GM18519 (cell line): Measurements from ENCODE around the gene SFPQ.
"Not testable (repeated sequence)": the region's sequence is repeated elsewhere in the genome, so short reads cannot be mapped to it uniquely, and the experiment has no call there.

Experiments used
- ATAC-seq: cut with Tn5 transposase; IDR thresholded peaks from one replicate; pipeline ENCODE4 v1.9.1; 2021; ENCODE audit warnings: mild to moderate bottlenecking, moderate library complexity; ENCODE audit not compliant: unreplicated experiment, low FRiP score

The SFPQ gene, protein sequence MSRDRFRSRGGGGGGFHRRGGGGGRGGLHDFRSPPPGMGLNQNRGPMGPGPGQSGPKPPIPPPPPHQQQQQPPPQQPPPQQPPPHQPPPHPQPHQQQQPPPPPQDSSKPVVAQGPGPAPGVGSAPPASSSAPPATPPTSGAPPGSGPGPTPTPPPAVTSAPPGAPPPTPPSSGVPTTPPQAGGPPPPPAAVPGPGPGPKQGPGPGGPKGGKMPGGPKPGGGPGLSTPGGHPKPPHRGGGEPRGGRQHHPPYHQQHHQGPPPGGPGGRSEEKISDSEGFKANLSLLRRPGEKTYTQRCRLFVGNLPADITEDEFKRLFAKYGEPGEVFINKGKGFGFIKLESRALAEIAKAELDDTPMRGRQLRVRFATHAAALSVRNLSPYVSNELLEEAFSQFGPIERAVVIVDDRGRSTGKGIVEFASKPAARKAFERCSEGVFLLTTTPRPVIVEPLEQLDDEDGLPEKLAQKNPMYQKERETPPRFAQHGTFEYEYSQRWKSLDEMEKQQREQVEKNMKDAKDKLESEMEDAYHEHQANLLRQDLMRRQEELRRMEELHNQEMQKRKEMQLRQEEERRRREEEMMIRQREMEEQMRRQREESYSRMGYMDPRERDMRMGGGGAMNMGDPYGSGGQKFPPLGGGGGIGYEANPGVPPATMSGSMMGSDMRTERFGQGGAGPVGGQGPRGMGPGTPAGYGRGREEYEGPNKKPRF

GRCh38 chr1:35192853-35193664 lies at the start of gene SFPQ:
SFPQ (minus strand) TSS chr1:35193145; CDS start chr1:35193049, 96 bp downstream.
- ATAC-seq, result peak; percentile 88

DNA sequence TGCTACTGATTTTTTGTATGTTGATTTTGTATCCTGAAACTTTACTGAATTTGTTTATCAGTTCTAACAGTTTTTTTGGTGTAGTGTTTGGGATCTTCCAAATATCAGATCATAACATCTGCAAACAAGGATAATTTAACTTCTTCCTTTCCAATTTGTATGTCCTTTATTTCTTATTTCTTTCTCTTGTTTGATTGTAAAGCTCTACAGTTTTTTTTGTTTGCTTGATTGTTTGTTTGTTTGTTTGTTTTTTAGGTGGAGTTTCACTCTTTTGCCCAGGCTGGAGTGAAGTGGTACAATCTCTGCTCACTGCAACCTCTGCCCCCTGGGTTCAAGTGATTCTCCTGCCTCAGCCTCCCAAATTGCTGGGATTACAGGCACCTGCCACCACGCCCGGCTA lies 43.8 kb upstream of the SFPQ start:
- ATAC-seq, result not testable (repeated sequence)

DNA sequence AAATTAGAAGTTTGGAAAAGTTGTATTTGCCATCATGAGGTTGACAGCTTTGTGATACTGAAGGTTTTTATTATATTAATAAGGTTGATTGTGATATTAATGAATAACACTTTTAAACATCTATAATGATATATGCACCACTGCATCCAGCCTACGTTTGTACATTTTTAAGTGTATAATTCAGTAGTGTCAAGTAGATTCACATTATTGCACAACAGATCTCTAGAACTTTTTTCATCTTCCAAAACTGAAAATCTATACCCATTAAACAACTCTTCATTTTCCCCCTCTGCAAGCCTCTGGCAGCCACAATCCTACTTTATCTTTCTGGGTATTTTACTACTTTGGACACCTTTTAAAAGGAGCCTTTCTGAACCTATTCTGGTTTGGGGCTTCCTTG lies 38.3 kb upstream of the SFPQ start:
- no peak for ATAC-seq

GRCh38 chr1:35229587-35230360 lies 36.8 kb upstream of the SFPQ start:
- ATAC-seq, result no peak

DNA sequence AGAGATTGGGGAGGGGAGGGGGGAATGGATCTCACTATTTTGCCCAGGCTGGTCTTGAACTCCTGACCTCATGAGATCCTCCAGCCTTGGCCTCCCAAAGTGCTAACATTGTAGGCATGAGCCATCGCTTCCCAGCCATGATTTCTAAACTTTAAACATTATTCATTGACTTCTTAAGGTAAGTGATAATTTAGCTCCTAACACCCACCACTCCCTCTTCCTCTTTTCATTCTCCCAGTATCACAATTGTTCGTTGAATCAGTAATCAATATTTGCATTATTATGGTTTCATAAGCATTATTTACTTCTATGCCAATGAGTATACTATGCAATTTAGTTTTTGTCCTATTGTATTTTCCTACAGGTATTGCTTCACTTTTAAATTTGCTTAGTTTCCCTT lies 33.6 kb upstream of the SFPQ start:
- ATAC-seq, result no peak

GRCh38 chr1:35223084-35223630 lies 30.2 kb upstream of the SFPQ start:
- ATAC-seq, result no peak

GRCh38 chr1:35222322-35223083 lies 29.6 kb upstream of the SFPQ start:
- no peak for ATAC-seq

DNA sequence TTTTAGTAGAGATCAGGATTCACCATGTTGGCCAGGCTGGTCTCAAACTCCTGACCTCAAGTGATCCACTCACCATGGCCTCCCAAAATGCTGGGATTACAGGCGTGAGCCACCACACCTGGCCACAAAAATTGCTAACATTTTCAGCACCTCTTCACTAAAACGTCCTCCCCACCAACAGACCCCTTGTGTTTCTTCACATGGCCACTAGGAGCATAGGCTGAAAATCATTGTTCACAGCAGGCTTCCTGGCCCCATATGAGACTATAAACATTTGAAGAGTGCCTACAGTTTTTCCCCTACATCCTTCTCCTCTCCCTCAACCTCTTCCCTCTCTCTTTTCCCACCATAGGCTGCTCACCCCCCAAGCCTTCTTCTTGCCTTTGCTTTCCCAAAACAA lies 28.0 kb upstream of the SFPQ start:
- no peak for ATAC-seq

DNA sequence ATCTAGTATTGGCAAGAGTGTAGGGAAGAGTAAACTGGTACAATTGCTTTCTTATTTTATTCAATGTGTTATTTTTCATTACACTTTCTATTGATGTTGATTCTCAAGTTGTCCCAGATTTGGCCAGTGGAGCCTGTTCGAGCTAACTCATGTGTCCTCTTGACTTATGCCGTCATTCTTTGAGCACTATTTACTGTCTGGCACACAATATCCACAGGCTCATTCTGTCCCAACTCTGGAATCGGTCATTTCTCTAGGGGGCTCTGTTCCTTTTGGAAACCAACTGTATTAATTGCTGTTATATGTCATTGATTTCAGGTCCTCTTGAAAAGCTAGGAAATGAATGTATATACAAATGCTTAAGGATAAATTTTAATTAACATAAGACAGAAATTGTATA lies 22.4 kb upstream of the SFPQ start:
- ATAC-seq, result no peak

DNA sequence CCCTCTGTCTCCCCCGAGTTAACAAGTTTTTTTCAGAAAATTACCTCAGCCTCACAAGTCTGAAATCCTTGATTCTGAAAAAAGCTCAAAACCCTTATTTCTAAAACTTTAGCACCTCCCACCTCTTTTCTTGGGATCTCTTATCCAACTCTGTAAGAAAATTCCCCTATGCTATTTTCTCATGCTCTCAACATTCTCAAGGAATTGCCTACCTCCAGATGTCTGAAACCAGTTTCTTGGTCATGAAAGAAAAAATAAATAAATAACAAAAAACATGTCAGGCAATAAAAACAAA lies 18.1 kb upstream of the SFPQ start:
- no peak for ATAC-seq

DNA sequence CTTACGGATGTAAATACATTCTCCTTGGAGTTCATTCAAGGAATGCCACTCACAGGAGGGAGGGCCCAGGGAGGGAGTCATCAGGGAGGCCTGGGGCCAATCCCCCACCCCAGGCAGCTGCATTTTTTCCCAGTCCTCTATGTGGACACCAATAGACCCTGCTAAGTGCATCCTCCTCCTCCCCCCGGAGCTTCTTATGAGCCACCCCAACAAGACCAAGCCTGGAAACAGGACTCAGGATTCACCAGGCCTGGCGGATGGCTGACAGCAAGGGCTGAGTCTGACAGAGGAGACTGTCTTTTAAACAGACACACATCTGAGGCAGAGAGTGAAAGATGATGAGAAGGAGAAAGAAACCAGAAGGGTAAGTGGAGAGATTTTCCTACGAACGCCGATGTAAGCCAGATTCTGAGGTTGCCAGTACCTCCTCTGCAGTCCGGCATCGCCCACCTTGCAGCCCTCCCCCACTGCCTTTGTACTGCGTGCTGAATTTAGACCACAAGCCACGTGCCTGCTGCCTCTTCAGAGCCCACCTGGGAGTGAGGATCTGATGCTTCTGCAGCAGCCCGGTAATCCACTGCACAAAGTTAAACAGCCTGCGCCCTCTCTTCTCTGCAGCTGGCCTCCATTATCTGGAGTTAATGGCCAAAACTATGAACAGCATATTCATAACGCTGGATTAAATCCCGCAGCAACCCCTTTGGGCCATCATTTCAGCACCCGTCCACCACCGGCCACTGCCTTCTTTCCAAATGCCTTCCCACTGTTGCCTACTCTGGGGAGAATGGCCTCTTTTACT lies 17.6 kb upstream of the SFPQ start:
- no peak for ATAC-seq

- ATAC-seq, result no peak
Observed at GRCh38 chr1:35203295-35203694, 10.3 kb upstream of the SFPQ start.

GRCh38 chr1:35202048-35202719 lies 9.2 kb upstream of the SFPQ start:
- peak; percentile 62 for ATAC-seq

- no peak for ATAC-seq
Observed at GRCh38 chr1:35201631-35202030, 8.7 kb upstream of the SFPQ start.

DNA sequence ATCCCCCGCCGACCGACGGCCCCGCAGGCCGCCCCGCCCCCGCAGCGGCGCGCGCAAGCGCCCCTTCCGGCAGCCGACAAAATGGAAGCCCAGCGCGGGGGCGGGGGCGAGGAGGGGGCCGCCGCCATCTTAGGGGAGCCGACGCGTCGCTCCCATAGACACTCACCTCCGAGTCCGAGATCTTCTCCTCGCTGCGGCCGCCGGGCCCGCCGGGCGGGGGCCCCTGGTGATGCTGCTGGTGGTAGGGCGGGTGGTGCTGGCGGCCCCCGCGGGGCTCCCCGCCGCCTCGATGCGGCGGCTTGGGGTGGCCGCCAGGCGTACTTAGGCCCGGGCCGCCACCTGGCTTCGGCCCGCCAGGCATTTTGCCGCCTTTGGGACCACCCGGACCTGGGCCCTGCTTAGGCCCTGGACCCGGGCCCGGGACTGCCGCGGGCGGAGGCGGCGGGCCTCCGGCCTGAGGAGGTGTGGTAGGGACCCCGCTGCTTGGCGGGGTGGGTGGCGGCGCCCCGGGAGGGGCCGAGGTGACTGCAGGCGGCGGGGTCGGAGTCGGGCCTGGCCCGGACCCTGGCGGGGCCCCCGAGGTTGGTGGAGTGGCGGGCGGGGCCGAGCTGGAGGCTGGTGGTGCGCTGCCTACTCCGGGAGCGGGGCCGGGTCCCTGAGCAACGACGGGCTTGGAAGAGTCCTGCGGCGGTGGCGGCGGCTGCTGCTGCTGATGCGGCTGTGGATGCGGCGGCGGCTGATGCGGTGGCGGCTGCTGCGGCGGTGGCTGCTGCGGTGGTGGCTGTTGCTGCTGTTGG lies 691 bp downstream of the SFPQ start:
- no peak for ATAC-seq

GRCh38 chr1:35191429-35192055 lies 1.4 kb downstream of the SFPQ start:
- ATAC-seq, result no peak

DNA sequence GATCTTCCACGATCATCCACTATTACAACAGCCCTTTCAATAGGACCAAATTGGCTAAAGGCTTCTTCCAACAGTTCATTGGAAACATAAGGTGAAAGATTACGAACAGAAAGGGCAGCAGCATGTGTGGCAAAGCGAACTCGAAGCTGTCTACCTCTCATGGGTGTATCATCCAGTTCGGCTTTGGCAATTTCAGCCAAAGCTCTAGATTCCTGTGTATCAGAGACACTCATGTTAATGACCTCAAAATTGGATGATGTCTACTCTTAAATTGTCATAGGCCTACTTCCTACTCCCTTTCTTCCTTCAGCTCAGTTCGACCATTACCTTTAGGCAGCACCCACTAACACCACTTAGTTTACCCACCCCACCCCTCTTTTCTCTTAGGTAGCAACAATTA lies 2.2 kb downstream of the SFPQ start:
- ATAC-seq, result no peak
